ENCODE measurements around the gene HAUS2. TPM values are rescaled to one million over a fixed set of nuclear protein-coding genes. Genes with fewer than 3 reads are reported as not detected.
A peak's percentile ranks its signal among the peaks of the same experiment; 100 is the strongest.

The HAUS2 gene
- total and polyA plus RNA-seq, 2 of the 4 experiments (the other 2 are of a cell fraction): 18.4 to 22.4 TPM

DNA sequence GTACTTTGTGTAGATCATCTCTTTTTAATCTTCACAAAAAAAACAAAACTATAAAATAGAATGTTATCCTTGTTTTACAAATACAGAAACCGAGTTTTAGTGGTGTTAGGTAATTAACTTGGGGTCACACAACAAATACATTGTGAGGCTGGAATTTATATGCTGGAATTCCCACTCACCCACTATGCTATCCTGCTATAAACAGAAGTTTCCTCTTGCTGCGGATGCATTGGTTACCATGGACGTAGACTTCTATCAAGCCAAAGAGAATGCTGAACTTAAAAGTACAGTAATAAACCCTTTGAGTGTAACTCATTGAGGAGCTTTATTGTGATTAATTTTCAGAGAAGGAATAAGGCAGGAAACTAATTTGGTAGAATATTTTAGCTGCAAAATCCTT, 44.0 kb upstream of the HAUS2 start:
- Histone ChIP-seq H3K9me1 (ENCODE audit: insufficient read depth, low read length) (peaks cover 14% of the 10 kb centered on the region), H2BK15ac (ENCODE audit: low read depth, low read length) (no peak overlapping the region), H3K27me3 (ENCODE audit: control insufficient read depth, insufficient read depth, low read length) (no peaks in the 10 kb centered on the region), H3K4me2 (ENCODE audit: low read depth, low read length) (no peak overlapping the region), H2AK5ac (ENCODE audit: low read depth, low read length) (no peak overlapping the region), H3K56ac (ENCODE audit: extremely low read depth, insufficient read depth, low read length) (no peak overlapping the region), H2AK9ac (replicated peaks; ENCODE audit: low read depth, low read length, poor library complexity) (no peak overlapping the region), H4K91ac (ENCODE audit: insufficient read depth, low read depth, low read length) (no peak overlapping the region), H4K8ac (ENCODE audit: low read depth in 2 of 2, low read length in 2 of 2) (no peak overlapping the region), H3K4me3 (ENCODE audit: insufficient read depth, low read depth, low read length) (no peak overlapping the region), H3K4ac (ENCODE audit: low read depth, low read length) (no peak overlapping the region), H3K23ac (ENCODE audit: low read depth, low read length) (no peak overlapping the region), H3K79me1 (ENCODE audit: low read depth in 1 of 2, low read length in 2 of 2) (peaks cover 43 to 84% of the 10 kb centered on the region in 2 experiments), H3K14ac (replicated peaks; ENCODE audit: low read depth, low read length) (no peak overlapping the region), H3K9ac (ENCODE audit: low read depth, low read length) (no peak overlapping the region), H4K20me1 (ENCODE audit: insufficient read depth, low read length) (peaks cover 21% of the 10 kb centered on the region; the same call in 1 of the 2 replicates), H3K27ac (ENCODE audit: insufficient read depth, low read length) (no peak overlapping the region), H2BK20ac (ENCODE audit: low read depth, low read length) (no peak overlapping the region), H4K5ac (ENCODE audit: low read depth, low read length) (no peak overlapping the region), H3K4me1 (ENCODE audit: control insufficient read depth, insufficient read depth, low read length) (peaks cover 14% of the 10 kb centered on the region), H3K36me3 (ENCODE audit: control insufficient read depth, insufficient read depth, low read length) (peaks cover 2% of the 10 kb centered on the region; the same call in 1 of the 2 replicates), H3K18ac (ENCODE audit: low read depth, low read length) (no peak overlapping the region), H2BK120ac (ENCODE audit: low read depth, low read length) (no peak overlapping the region), H2BK5ac (ENCODE audit: low read depth, low read length, poor library complexity, severe bottlenecking) (no peak overlapping the region), H3K9me3 (ENCODE audit: control insufficient read depth, insufficient read depth, low read length) (no peaks in the 10 kb centered on the region), H2AFZ (replicated peaks; ENCODE audit: low read length, poor library complexity) (no peak overlapping the region)
- in situ Hi-C loops (cut with MboI; ENCODE audit: low sequenced_read_pairs): no loop called here
- DNase-seq (no peak), ATAC-seq (ENCODE audit: low read depth) (peak; percentile 25; the same call in 1 of the 2 replicates)
- ChIA-PET CTCF (interaction anchor here (0.6 to 0.7 kb wide), 2 partner anchors 137 to 296 kb away, joined by 3 to 6 read pairs; no protein-coding TSS in a partner anchor), POLR2A (ENCODE audit: unreplicated experiment) (no interaction called here)
- no TSS peak for BruUV-seq (replicated peaks)
- no CpG with 5 or more reads among the region's 3 CpGs for WGBS, 2 experiments (ENCODE audit: extremely low coverage in 2 of 2, insufficient read length in 1 of 2)
- TF ChIP-seq NFE2L2 (IDR thresholded peaks at IDR 0.05; ENCODE audit: low read depth, low read length): no peak
- dilution Hi-C loops (cut with HindIII; ENCODE audit: low sequenced_read_pairs, unreplicated experiment): no loop called here
- intact Hi-C loops (cut with micrococcal nuclease): no loop called here

Measured in IMR-90 (cell line).